ENCODE results near the gene CMTM7. TPM values are rescaled to one million over a fixed set of nuclear protein-coding genes. Genes with fewer than 3 reads are reported as not detected.

The CMTM7 gene
- total and polyA plus RNA-seq, 2 of the 8 experiments (the other 6 are each of a cell fraction or from before 2014, with no cell fraction given): 33.3 to 65.8 TPM

DNA sequence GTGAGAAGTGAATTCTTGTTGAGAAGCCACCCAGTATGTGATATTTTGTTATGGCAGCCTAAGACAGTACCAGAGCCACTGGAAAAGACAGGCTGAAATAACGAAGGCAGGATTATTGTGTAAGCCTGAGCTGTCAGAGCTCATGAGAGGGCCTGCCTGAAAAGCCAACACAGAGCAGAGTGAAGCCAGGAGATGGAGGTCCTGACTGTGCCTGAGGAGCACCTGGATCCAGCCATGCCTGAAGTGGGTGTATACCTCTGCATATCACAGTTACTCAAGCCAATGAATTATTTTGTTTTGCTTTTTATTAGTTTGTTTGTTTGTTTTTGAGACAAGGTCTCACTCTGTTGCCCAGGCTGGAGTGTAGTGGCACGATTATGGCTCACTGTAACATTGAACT is 4.1 kb upstream of the CMTM7 start:
- 81% methylated on average over 2 of the region's 2 CpGs; no CpG with 5 or more reads in 1 of the 2 experiments for WGBS, 2 experiments (ENCODE audit: extremely low coverage in 1 of 2, insufficient coverage in 1 of 2, insufficient read length in 1 of 2, insufficient replicate concordance in 2 of 2, low coverage in 1 of 2, low lambda C conversion rate in 2 of 2, missing lambda C conversion rate in 1 of 2)
- Histone ChIP-seq H3K56ac (replicated peaks; ENCODE audit: insufficient read length, low read depth, low read length) (no peak overlapping the region), H2BK20ac (ENCODE audit: low read length) (no peak overlapping the region), H2BK15ac (ENCODE audit: low read length) (no peak overlapping the region), H2BK5ac (ENCODE audit: low read depth, low read length) (no peak overlapping the region), H3K4me1 (replicated peaks in 1 of 4; ENCODE audit: control insufficient read depth in 3 of 4, insufficient read depth in 4 of 4, low read length in 3 of 4) (peaks cover 0 to 3% (median 1%) of the 10 kb centered on the region in 4 experiments; a peak in 1 of 7 replicates), H3K4ac (replicated peaks; ENCODE audit: insufficient read length, low read depth, low read length) (no peak overlapping the region), H4K91ac (replicated peaks; ENCODE audit: insufficient read length, low read length) (no peak overlapping the region), H2AK5ac (ENCODE audit: low read depth, low read length) (no peak overlapping the region), H4K8ac (ENCODE audit: extremely low read depth, insufficient read depth, low read length) (no peak overlapping the region), H3K9ac (replicated peaks in 1 of 4; ENCODE audit: extremely low read depth in 1 of 4, low read depth in 3 of 4, low read length in 3 of 4) (no peak overlapping the region), H3K4me3 (ENCODE audit: extremely low read depth in 1 of 4, insufficient read depth in 2 of 4, low read depth in 3 of 4, low read length in 4 of 4) (no peak overlapping the region), H4K5ac (ENCODE audit: insufficient read length, low read depth, low read length) (no peak overlapping the region), H2BK12ac (ENCODE audit: low read depth, low read length) (no peak overlapping the region), H3K79me1 (ENCODE audit: low read depth, low read length) (no peaks in the 10 kb centered on the region), H3K79me2 (ENCODE audit: control insufficient read depth in 1 of 2, insufficient read depth in 2 of 2, low read length in 2 of 2) (peaks cover 0 to 2% of the 10 kb centered on the region in 2 experiments; a peak in 1 of 4 replicates), H2AFZ (ENCODE audit: low read length) (no peak overlapping the region), H3K27ac (ENCODE audit: low read depth, low read length) (no peak overlapping the region), H4K20me1 (replicated peaks in 1 of 2; ENCODE audit: control insufficient read depth in 1 of 2, insufficient read depth in 2 of 2, low read length in 2 of 2) (no peaks in the 10 kb centered on the region), H3K27me3 (replicated peaks in 1 of 4; ENCODE audit: control insufficient read depth in 3 of 4, extremely low read depth in 1 of 4, insufficient read depth in 3 of 4, low read length in 3 of 4) (peaks cover 0 to 5% (median 3%) of the 10 kb centered on the region in 4 experiments; a peak in 4 of 7 replicates), H3K23ac (ENCODE audit: insufficient read length) (no peak overlapping the region), H3K36me3 (ENCODE audit: control insufficient read depth in 2 of 4, insufficient read depth in 4 of 4, low read length in 3 of 4) (no peaks in the 10 kb centered on the region), H3K23me2 (ENCODE audit: low read depth, low read length) (peaks cover 7% of the 10 kb centered on the region), H2BK120ac (replicated peaks; ENCODE audit: low read depth, low read length) (no peak overlapping the region), H3K4me2 (ENCODE audit: insufficient read depth in 1 of 2, low read depth in 2 of 2, low read length in 2 of 2) (no peak overlapping the region), H3K9me3 (ENCODE audit: insufficient read depth in 2 of 2, low read depth in 1 of 2, low read length in 1 of 2) (no peaks in the 10 kb centered on the region), H3K14ac (ENCODE audit: insufficient read length) (no peak overlapping the region), H3K18ac (ENCODE audit: extremely low read depth, low read length) (no peak overlapping the region)
- POLR2A ChIA-PET (ENCODE audit: partially characterized antibody): no interaction called here
- FAIRE-seq: no peak
- DNase-seq (ENCODE audit: low read depth in 1 of 2, low spot score in 2 of 2): no peak
- CTCF ChIA-PET (ENCODE audit: partially characterized antibody): interaction anchor here (0.9 to 4.4 kb wide), 5 partner anchors 11 to 81 kb away, joined by 3 to 38 read pairs (median 4); no protein-coding TSS in a partner anchor
- no peak for TF ChIP-seq HDAC2 (IDR thresholded peaks at IDR 0.05; ENCODE audit: borderline replicate concordance in 1 of 2, low read depth in 2 of 2, low read length in 2 of 2)
- TF ChIP-seq RFX5 (IDR thresholded peaks at IDR 0.05; ENCODE audit: borderline replicate concordance, low read depth, low read length): no peak
